GM15510 (cell line): ENCODE data around the gene RAB18.

Experiments used
- POLR2A ChIP-seq: IDR thresholded peaks from 3 replicates; pipeline ENCODE4 v1.6.1; 2011; ENCODE audit warnings: borderline replicate concordance; ENCODE audit not compliant: insufficient read length; ENCODE audit errors: extremely low read depth

Gene RAB18

DNA sequence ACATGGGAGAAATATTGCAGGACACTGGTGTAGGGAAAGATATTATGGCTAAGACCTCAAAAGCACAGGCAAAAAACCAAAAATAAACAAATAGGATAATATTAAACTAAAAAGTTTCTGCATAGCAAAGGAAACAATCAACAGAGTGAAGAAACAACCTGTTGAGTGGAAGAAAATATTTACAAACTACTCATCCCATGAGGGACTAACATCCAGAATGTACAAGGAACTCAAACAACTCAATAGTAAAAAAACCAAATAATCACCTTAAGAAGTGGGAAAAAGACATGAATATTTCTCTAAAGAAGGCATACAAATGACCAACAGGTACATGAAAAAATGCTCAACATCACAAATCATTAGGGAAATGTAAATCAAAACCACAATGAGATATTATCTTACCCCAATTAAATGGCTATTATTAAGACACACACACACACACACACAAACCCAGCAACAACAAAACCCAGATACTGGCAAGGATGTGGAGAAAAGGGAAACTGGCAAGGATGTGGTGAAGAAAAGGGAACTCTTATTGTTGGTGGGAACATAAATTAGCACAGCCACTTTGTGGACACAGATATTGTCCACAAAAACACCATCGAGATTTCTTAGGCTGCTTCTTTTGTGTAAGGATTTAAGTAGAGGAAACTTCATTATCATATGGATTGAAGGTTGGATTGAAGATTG, 9.8 kb upstream of the RAB18 start:
- no peak for TF ChIP-seq POLR2A

DNA sequence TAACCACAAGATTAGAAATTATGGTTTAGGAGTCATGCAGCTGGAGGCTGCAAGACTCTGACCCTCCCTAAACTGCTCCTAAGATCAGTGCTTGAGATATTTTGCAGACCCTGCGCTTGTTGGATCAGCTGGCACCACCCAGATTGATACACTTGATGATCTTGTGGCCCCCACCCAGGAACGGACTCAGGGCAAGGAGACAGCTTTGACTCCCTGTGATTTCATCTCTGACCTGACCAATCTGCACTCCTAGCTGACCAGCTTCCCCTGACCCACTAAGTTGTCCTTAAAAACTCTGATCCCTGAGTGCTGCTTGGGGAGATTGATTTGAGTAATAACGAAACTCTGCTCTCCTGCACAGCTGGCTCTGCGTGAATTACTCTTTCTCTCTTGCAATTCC, 8.0 kb upstream of the RAB18 start:
- TF ChIP-seq POLR2A, result no peak

- no peak for TF ChIP-seq POLR2A
These were observed 4.0 kb upstream of the RAB18 start for GRCh38 chr10:27500096-27500495.

GRCh38 chr10:27500886-27501285, 3.2 kb upstream of the RAB18 start:
- TF ChIP-seq POLR2A, result no peak

GRCh38 chr10:27503498-27504006, 552 bp upstream of the RAB18 start:
- TF ChIP-seq POLR2A, result no peak

GRCh38 chr10:27504808-27505460, 830 bp downstream of the RAB18 start:
- TF ChIP-seq POLR2A, result no peak

DNA sequence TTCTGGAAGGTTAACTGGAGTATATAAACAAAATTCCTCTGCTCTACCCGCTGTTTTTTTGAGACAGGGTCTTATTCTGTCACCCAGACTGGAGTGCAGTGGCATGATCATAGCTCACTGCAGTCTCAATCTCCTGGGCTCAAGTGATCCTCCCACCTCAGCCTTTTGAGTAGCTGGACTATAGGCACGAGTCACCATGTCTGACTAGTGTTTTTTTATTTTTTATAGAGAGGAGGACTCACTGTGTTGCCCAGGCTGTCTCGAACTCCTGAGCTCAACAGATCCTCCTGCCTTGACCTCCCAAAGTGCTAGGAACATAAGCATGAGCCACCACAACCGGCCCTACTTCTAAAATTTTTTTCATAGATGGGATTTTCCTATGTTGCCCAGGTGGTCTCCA, 2.2 kb downstream of the RAB18 start:
- TF ChIP-seq POLR2A, result no peak

DNA sequence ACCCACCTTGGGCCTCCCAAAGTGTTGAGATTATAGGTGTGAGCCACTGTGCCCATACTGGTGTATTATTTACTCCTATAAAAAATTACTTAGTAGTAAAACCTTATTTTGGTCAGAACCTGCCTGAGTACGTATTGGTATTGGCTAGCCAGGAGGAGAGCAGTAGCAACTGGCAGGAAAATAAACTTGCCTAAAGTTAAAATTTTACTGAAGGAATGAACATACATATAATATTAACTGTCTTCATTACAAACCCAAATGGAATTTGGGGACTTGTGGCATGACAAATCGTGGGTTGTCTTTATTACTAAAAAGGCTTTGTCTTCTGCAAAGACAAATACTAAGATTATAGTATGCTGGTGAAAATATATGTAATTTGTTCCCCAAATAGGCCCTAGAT, 8.4 kb downstream of the RAB18 start:
- no peak for TF ChIP-seq POLR2A

DNA sequence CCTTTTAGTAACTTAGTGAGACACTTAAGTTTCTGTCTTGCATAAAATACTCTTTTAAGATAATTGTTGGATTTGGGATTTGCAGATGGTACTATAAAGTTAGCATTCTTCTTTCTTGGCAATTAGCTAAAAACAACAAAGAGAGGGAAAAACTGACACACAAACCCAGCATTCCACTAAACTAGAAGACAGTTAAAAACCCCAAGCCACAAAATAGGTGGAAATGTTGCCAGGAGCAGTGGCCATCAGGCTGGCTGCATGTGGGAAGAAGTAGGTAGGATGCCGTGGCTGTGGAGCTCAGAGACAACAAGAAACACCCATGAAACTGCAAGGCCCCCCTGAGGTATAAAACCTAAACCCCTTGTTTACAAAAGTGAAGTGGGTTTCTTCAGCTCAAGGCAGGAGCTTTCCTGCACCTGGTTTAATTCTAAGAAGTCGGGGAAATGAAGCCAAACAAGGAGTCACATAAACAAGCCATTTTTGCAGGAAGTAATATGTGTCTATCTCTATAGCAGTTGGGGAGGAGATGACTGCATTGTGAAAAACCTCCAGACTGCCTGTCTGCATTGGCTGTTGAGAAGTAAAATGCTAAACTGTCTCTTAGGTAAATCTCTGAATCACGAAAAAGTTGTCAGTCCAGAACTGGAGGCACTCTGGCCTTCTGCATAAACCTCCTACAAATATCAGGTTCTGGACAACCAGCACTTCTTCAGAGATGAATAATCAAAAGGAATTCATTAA, 9.5 kb downstream of the RAB18 start:
- no peak for TF ChIP-seq POLR2A

- TF ChIP-seq POLR2A, result no peak
These were observed 10.1 kb downstream of the RAB18 start for GRCh38 chr10:27514243-27514642.

- TF ChIP-seq POLR2A, result no peak
These were observed 14.2 kb downstream of the RAB18 start for GRCh38 chr10:27518261-27518660.

DNA sequence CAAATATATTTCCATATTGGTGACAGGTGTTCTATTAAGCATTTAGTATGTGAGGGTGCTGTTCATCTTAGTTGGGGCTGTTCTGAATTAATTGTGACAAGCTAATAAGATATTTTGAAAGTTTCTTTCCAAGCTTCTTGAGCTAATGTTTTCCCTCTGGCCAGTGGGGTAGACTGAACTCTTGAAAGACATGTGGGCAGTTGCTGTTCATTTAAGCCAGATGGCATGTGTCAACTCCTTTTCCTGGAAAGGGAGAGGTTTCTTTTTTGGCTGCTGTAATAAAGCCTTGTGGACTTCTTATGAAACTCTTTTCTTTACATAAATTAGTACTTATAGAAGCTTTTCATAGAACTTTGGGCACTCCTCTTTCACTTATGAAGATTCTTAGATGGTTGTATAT, 21.7 kb downstream of the RAB18 start:
- TF ChIP-seq POLR2A, result no peak

DNA sequence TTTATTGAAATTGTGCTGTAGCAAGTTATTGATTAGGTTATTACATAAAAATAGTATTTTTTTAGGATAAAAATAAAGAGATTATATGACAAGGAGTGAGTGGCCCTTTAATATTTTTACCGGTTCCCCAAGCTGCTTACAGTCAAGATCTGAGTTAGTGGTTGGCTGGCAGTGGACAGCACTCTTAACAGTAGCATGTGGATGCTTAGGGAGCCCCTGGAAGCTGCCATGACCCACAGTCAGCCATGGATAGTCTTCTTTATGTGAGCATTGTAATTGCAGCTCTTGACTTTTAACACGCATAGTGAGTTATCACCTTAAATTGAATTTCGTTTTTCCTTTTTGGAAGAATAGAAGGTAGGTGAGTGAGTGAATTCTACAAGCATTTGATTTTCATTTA, 22.1 kb downstream of the RAB18 start:
- TF ChIP-seq POLR2A, result no peak

- TF ChIP-seq POLR2A, result no peak
These were observed 23.7 kb downstream of the RAB18 start for GRCh38 chr10:27527666-27528295.
